ENCODE data around the gene NEUROD2.

GRCh38 chr17:39629494-39629880 is 21.8 kb upstream of the NEUROD2 start:
- TF ChIP-seq POLR2AphosphoS5 (IDR thresholded peaks at IDR 0.05; ENCODE audit: low read depth, low read length) (no peak), TAF1 (IDR thresholded peaks at IDR 0.05; ENCODE audit: borderline replicate concordance, insufficient read depth, low read length) (no peak)

Measured in PFSK-1 (cell line).